CD14-positive monocyte (primary cell): Measurements from ENCODE around the gene EIF4B. TPM values are rescaled to one million over a fixed set of nuclear protein-coding genes. Genes with fewer than 3 reads are reported as not detected.
A peak's percentile ranks its signal among the peaks of the same experiment; 100 is the strongest.

Experiments used
- DNase-seq, 3 donors: peaks; one replicate each; pipeline ENCODE4 v3.0.0-alpha.2; 2011 to 2022
- H2AFZ ChIP-seq: 2 replicates; pipeline ENCODE4 v1.6.0; 2012; ENCODE audit warnings: mild to moderate bottlenecking, low read depth, low read length, inconsistent platforms; ENCODE audit not compliant: insufficient read depth, poor library complexity, severe bottlenecking
- H3K27ac ChIP-seq, 2 donors: 1 replicate in 1 of 2; 2 replicates in 1 of 2; pipeline ENCODE4 v1.5.1; 2012 to 2013; ENCODE audit warnings: low read length in 2 of 2, control low read depth in 1 of 2, inconsistent platforms in 1 of 2, low read depth in 1 of 2, mild to moderate bottlenecking in 1 of 2
- H3K27me3 ChIP-seq, 2 donors: one replicate each; pipeline versions ENCODE4 v1.6.0 to v1.6.1; 2011 to 2013; ENCODE audit warnings: low read length in 2 of 2; ENCODE audit not compliant: control insufficient read depth in 2 of 2, insufficient read depth in 2 of 2
- H3K36me3 ChIP-seq, 2 donors: replicated peaks in 1 of 2; 1 replicate in 1 of 2; 2 replicates in 1 of 2; pipeline versions ENCODE4 v1.5.1 to v1.6.1; 2012 to 2013; ENCODE audit warnings: low read length in 2 of 2, control low read depth in 1 of 2, inconsistent platforms in 1 of 2, mild to moderate bottlenecking in 1 of 2; ENCODE audit not compliant: insufficient read depth in 2 of 2, control insufficient read depth in 1 of 2
- H3K4me1 ChIP-seq, 2 donors: 1 replicate in 1 of 2; 2 replicates in 1 of 2; pipeline versions ENCODE4 v1.5.1 to v1.6.1; 2012 to 2013; ENCODE audit warnings: low read length in 2 of 2, control low read depth in 1 of 2, inconsistent platforms in 1 of 2, mild to moderate bottlenecking in 1 of 2, moderate library complexity in 1 of 2; ENCODE audit not compliant: insufficient read depth in 2 of 2, control insufficient read depth in 1 of 2
- H3K4me2 ChIP-seq: replicated peaks from 2 replicates; pipeline ENCODE3; 2012; ENCODE audit warnings: low read length, moderate library complexity, mild to moderate bottlenecking; ENCODE audit not compliant: poor library complexity, severe bottlenecking; ENCODE audit errors: extremely low read depth
- H3K4me3 ChIP-seq, 3 experiments: fragments of 200-600 bp in 1 of 3; sonication (generic) in 1 of 3; replicated peaks in 1 of 3; 1 replicate in 2 of 3; 2 replicates in 1 of 3; pipeline ENCODE4 v1.5.1; 2011 to 2013; ENCODE audit warnings: low read length in 3 of 3, mild to moderate bottlenecking in 3 of 3, control low read depth in 2 of 3, low read depth in 2 of 3, inconsistent platforms in 1 of 3, moderate library complexity in 1 of 3
- H3K79me2 ChIP-seq: 2 replicates; pipeline ENCODE4 v1.6.0; 2012; ENCODE audit warnings: mild to moderate bottlenecking, control low read depth, inconsistent platforms, low read length, moderate library complexity; ENCODE audit not compliant: insufficient read depth
- H3K9ac ChIP-seq: 2 replicates; pipeline ENCODE4 v1.6.0; 2017; ENCODE audit warnings: low read length, mild to moderate bottlenecking; ENCODE audit not compliant: insufficient read depth, poor library complexity, severe bottlenecking
- H3K9me3 ChIP-seq, 2 donors: replicated peaks in 1 of 2; 1 replicate in 1 of 2; 2 replicates in 1 of 2; pipeline versions ENCODE4 v1.5.1 to v1.6.1; 2012 to 2013; ENCODE audit warnings: low read length in 2 of 2, control low read depth in 1 of 2; ENCODE audit not compliant: control insufficient read depth in 1 of 2, insufficient read depth in 1 of 2
- H4K20me1 ChIP-seq: 2 replicates; pipeline ENCODE4 v1.6.0; 2012; ENCODE audit warnings: mild to moderate bottlenecking, low read length, control low read depth, moderate library complexity; ENCODE audit not compliant: insufficient read depth
- H3K27ac Mint-ChIP-seq, 7 donors: one replicate each; pipeline ENCODE4 v1.8.0; 2020; ENCODE audit warnings: mild to moderate bottlenecking in 7 of 7, mixed read lengths in 7 of 7, moderate library complexity in 6 of 7, inconsistent platforms in 2 of 7
- H3K27me3 Mint-ChIP-seq, 3 donors: one replicate each; pipeline ENCODE4 v1.8.0; 2021 to 2022; ENCODE audit warnings: low read depth in 3 of 3, mild to moderate bottlenecking in 3 of 3, mixed read lengths in 3 of 3, moderate library complexity in 3 of 3, inconsistent platforms in 1 of 3
- H3K36me3 Mint-ChIP-seq, 2 donors: one replicate each; pipeline ENCODE4 v1.8.0; 2020; ENCODE audit warnings: mixed read lengths in 2 of 2, inconsistent platforms in 1 of 2, mild to moderate bottlenecking in 1 of 2
- H3K4me1 Mint-ChIP-seq: one replicate; pipeline ENCODE4 v1.8.0; 2020; ENCODE audit warnings: mild to moderate bottlenecking, mixed read lengths
- H3K4me3 Mint-ChIP-seq, 2 donors: one replicate each; pipeline ENCODE4 v1.8.0; 2020; ENCODE audit warnings: mild to moderate bottlenecking in 2 of 2, mixed read lengths in 2 of 2, moderate library complexity in 1 of 2
- H3K9me3 Mint-ChIP-seq, 7 donors: one replicate each; pipeline ENCODE4 v1.8.0; 2020 to 2022; ENCODE audit warnings: mixed read lengths in 7 of 7, mild to moderate bottlenecking in 6 of 7, moderate library complexity in 6 of 7, inconsistent platforms in 2 of 7
- WGBS: methylation state at CpG from one replicate; pipeline ENCODE4 v1.1.5; 2013; ENCODE audit warnings: missing lambda C conversion rate; ENCODE audit not compliant: insufficient coverage; 5-methylcytosine and 5-hydroxymethylcytosine counted together
- intact Hi-C, 2 donors: fragments of 100-400 bp; cut with micrococcal nuclease; formaldehyde crosslinking; loops; one replicate each; pipeline versions ENCODE4 v1.15.0 to v1.15.1; 2023
- polyA plus RNA-seq, 3 donors: library from polyadenylated mRNA; depleted of rRNA in 1 of 3; unstranded in 2 of 3; stranded (reverse) in 1 of 3; fragments of 300-500 nt in 2 of 3; fragments of >200 nt in 1 of 3; fragmentation: Illumina TruSeq in 2 of 3; gene quantifications; 1 replicate in 2 of 3; 2 replicates in 1 of 3; pipeline ENCODE4 v1.2.3, GENCODE V29; 2012 to 2021
- TF ChIP-seq, protein P1 (sequence below): fragments of 200-600 bp; IDR thresholded peaks from one replicate; pipeline ENCODE4 v1.8.0; 2022; ENCODE audit warnings: antibody characterized with exemption, mild to moderate bottlenecking

EIF4B gene
- polyA plus RNA-seq, 3 donors = 41.2 to 185 (median 58.6) TPM

DNA sequence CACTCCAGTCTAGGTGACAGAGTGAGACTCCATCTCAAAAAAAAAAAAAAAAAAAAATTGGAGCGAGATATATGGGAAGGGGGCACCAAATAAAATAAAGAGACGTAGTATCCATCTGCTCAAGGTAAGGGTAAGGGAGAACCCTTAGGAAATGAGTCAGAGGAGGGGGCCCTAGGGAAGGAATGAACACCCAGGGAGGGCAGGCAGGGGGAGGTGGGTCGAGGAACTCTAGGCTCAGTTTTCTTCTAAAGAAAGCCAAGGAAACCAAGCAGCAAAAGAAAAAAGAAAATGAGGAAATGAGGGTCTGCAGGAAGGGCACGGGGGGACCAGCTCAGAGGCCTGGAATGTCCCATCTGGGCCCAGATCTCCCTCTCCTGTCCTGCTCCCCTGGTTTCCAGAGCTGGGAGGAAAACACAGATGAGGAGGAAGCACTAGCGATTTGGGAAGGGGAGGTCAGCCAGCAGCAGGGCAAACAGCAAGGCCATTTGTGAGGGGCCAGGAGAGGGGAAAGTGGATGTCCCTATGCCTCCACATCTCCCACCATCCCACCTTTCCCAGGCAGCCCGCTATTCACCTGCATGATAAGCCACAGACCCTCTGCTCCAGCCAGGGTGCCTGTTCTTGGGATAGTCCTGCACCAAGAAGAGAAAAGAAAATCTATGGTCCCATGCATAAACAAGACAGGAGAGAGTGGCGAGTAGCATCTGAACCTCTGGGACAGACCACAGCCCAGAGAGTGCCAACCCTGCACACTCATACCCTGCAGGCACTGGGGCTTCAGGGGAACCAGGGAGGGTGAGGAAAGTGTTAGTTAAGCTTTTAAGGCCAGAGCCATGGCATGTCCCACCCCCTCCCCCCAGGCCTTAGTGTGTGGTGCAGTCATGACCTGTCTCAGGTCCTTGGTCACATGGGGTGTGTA, 61.1 kb downstream of the EIF4B start:
- H3K79me2 ChIP-seq = no peaks in the 10 kb centered on the region
- no peaks in the 10 kb centered on the region for H3K27me3 ChIP-seq
- H4K20me1 ChIP-seq = peaks cover 38% of the 10 kb centered on the region
- H3K36me3 ChIP-seq = peaks cover 62 to 85% of the 10 kb centered on the region in 2 donors
- H2AFZ ChIP-seq = no peak overlapping the region
- H3K9ac ChIP-seq = no peak overlapping the region
- peak overlapping the region in 3 of 7 donors; percentile 9 to 66 (median 46) for H3K27ac Mint-ChIP-seq
- TF ChIP-seq, protein P1, sequence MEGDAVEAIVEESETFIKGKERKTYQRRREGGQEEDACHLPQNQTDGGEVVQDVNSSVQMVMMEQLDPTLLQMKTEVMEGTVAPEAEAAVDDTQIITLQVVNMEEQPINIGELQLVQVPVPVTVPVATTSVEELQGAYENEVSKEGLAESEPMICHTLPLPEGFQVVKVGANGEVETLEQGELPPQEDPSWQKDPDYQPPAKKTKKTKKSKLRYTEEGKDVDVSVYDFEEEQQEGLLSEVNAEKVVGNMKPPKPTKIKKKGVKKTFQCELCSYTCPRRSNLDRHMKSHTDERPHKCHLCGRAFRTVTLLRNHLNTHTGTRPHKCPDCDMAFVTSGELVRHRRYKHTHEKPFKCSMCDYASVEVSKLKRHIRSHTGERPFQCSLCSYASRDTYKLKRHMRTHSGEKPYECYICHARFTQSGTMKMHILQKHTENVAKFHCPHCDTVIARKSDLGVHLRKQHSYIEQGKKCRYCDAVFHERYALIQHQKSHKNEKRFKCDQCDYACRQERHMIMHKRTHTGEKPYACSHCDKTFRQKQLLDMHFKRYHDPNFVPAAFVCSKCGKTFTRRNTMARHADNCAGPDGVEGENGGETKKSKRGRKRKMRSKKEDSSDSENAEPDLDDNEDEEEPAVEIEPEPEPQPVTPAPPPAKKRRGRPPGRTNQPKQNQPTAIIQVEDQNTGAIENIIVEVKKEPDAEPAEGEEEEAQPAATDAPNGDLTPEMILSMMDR = no peak
- H3K9me3 ChIP-seq = no peaks in the 10 kb centered on the region
- intact Hi-C loops = loop anchor here (5.0 kb wide), 2 partner anchors 35 to 130 kb away; partner anchors contain the start of gene SOAT2 (in 1 of the 2)
- peaks cover 88 to 93% of the 10 kb centered on the region in 2 donors for H3K36me3 Mint-ChIP-seq
- peaks cover 11 to 23% of the 10 kb centered on the region in 2 donors for H3K4me1 ChIP-seq
- no peak overlapping the region for H3K4me3 Mint-ChIP-seq
- peaks cover 0 to 1% (median 0%) of the 10 kb centered on the region in 7 donors for H3K9me3 Mint-ChIP-seq
- DNase-seq = no peak
- H3K4me2 ChIP-seq = no peak overlapping the region
- peaks cover 29% of the 10 kb centered on the region for H3K4me1 Mint-ChIP-seq
- H3K27me3 Mint-ChIP-seq = no peaks in the 10 kb centered on the region
- no peak overlapping the region for H3K27ac ChIP-seq
- H3K4me3 ChIP-seq = no peak overlapping the region
- WGBS = 89% methylated on average over 3 of the region's 7 CpGs

DNA sequence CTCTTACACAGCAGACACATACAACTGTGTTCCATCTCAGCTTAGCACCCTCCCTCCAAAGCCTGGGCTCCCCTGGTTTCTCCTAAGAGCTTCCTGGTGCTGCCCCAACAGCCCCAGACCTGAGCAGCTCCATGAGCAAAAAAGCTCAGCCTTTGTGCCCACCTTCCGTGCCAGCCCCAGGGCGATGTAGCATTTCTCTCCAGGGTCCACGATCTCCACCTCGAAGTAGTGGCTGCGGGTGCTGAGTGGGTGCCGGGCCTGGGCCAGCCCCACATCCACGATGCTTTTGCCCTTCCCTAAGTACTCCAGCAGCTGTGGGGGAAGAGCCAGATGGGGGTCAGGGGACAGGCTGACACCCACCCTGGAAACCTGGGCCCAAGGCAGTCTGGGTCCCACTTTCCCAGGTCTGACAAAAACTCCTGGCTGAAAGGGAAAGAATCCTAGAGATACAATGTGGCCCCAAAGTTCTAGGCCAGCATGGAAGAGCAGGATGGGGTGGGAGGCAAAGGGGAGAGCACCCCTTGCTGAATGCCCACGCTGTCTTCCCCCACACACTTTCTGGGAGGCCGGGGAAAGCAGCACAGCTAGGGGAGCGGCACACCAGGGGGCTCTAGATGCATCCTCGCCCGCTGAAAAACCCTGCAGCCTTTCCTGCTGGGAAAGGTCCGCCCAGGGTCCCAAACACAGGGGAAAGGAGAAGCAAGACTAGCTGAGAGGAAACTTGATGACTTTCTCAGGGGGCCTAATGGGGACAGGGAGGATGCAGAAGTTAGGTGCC, 61.9 kb downstream of the EIF4B start:
- H3K27me3 ChIP-seq = no peaks in the 10 kb centered on the region
- H2AFZ ChIP-seq = no peak overlapping the region
- no peak overlapping the region for H3K4me2 ChIP-seq
- H3K27ac Mint-ChIP-seq = peak overlapping the region in 4 of 7 donors; percentile 5 to 79 (median 70)
- no peaks in the 10 kb centered on the region for H3K27me3 Mint-ChIP-seq
- DNase-seq = no peak
- H4K20me1 ChIP-seq = peaks cover 41% of the 10 kb centered on the region
- peaks cover 89 to 96% of the 10 kb centered on the region in 2 donors for H3K36me3 Mint-ChIP-seq
- intact Hi-C loops = loop anchor here (5.0 kb wide), 2 partner anchors 34 to 129 kb away; partner anchors contain the start of gene SOAT2 (in 1 of the 2)
- no peak overlapping the region for H3K4me3 Mint-ChIP-seq
- no peaks in the 10 kb centered on the region for H3K79me2 ChIP-seq
- peaks cover 0 to 1% (median 0%) of the 10 kb centered on the region in 7 donors for H3K9me3 Mint-ChIP-seq
- peaks cover 62 to 87% of the 10 kb centered on the region in 2 donors for H3K36me3 ChIP-seq
- no peak overlapping the region for H3K27ac ChIP-seq
- peaks cover 20 to 31% of the 10 kb centered on the region in 2 donors for H3K4me1 ChIP-seq
- 83% methylated on average over 13 of the region's 13 CpGs for WGBS
- H3K9me3 ChIP-seq = no peaks in the 10 kb centered on the region
- TF ChIP-seq, protein P1 = no peak
- peaks cover 38% of the 10 kb centered on the region for H3K4me1 Mint-ChIP-seq
- no peak overlapping the region for H3K9ac ChIP-seq
- no peak overlapping the region for H3K4me3 ChIP-seq
